Measurements from ENCODE around the gene EN2.
A peak's percentile ranks its signal among the peaks of the same experiment; 100 is the strongest.

Gene EN2

DNA sequence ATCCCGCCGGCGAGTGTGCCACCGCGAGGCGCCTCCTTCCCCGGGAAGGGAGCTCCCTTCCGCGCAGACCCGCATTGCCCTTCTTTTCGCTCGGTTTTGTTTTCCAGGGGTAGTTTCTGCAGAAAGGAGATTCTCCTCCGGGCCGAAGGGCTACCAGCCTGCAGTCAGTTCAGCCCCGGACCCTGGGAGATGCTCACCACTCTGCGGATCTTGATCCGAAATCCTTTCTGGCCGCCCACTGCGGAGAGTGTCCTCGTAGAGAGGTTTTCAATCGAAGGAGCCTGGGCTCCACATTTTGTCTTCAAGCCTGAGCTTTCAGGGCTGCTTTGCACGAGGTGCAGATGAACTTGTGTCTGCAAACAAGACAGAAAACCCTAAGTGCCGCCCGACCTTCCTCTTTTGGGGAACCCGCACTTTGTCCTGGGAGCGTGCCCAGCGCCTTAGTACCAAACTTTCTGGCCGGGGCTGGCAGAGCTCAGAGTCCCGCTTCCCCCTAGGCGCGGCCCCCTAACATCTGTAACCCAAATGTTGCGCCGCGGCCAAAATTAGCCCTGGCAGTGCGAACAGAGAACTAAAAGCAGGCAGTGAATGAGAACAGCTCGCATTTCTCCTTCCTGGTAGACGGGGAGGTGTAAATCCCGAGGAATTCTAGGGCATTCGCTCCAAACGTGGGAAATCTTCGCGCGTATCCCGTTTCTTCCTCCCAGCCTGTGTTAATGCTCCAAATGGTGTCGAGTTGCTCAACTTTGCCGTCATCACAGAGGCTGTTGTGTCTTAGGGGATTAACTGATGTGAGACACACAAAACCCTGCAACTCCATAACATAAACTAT is 6.7 kb upstream of the EN2 start:
- H3K4me3 ChIP-seq (ENCODE audit: low read length in 2 of 2): no peak overlapping the region
- H3K4me1 ChIP-seq (ENCODE audit: control insufficient read depth in 2 of 2, insufficient read depth in 2 of 2, low read length in 2 of 2): no peaks in the 10 kb centered on the region
- H3K9me3 ChIP-seq (ENCODE audit: control insufficient read depth in 2 of 2, low read length in 2 of 2): no peaks in the 10 kb centered on the region
- peaks cover 62 to 75% of the 10 kb centered on the region in 2 donors for H3K27me3 ChIP-seq (ENCODE audit: control insufficient read depth in 2 of 2, insufficient read depth in 2 of 2, low read length in 2 of 2)
- no peak overlapping the region for H3K27ac ChIP-seq (ENCODE audit: low read depth in 2 of 2, low read length in 2 of 2)
- H3K9ac ChIP-seq (ENCODE audit: low read depth in 1 of 2, low read length in 2 of 2): no peak overlapping the region
- H3K36me3 ChIP-seq (ENCODE audit: control insufficient read depth in 2 of 2, insufficient read depth in 2 of 2, low read length in 2 of 2): no peaks in the 10 kb centered on the region

GRCh38 chr7:155451840-155452239 is 6.1 kb upstream of the EN2 start:
- Histone ChIP-seq H3K27ac (ENCODE audit: low read depth in 2 of 2, low read length in 2 of 2) (no peak overlapping the region), H3K4me3 (ENCODE audit: low read length in 2 of 2) (no peak overlapping the region), H3K36me3 (ENCODE audit: control insufficient read depth in 2 of 2, insufficient read depth in 2 of 2, low read length in 2 of 2) (no peaks in the 10 kb centered on the region), H3K27me3 (ENCODE audit: control insufficient read depth in 2 of 2, insufficient read depth in 2 of 2, low read length in 2 of 2) (peaks cover 67 to 81% of the 10 kb centered on the region in 2 donors), H3K9ac (ENCODE audit: low read depth in 1 of 2, low read length in 2 of 2) (no peak overlapping the region), H3K9me3 (ENCODE audit: control insufficient read depth in 2 of 2, low read length in 2 of 2) (no peaks in the 10 kb centered on the region), H3K4me1 (ENCODE audit: control insufficient read depth in 2 of 2, insufficient read depth in 2 of 2, low read length in 2 of 2) (peaks cover 1 to 2% of the 10 kb centered on the region in 2 donors)

- Histone ChIP-seq H3K4me3 (ENCODE audit: low read length in 2 of 2) (no peak overlapping the region), H3K4me1 (ENCODE audit: control insufficient read depth in 2 of 2, insufficient read depth in 2 of 2, low read length in 2 of 2) (peaks cover 3 to 4% of the 10 kb centered on the region in 2 donors), H3K9ac (ENCODE audit: low read depth in 1 of 2, low read length in 2 of 2) (no peak overlapping the region), H3K27me3 (ENCODE audit: control insufficient read depth in 2 of 2, insufficient read depth in 2 of 2, low read length in 2 of 2) (peaks cover 68 to 80% of the 10 kb centered on the region in 2 donors), H3K36me3 (ENCODE audit: control insufficient read depth in 2 of 2, insufficient read depth in 2 of 2, low read length in 2 of 2) (no peaks in the 10 kb centered on the region), H3K27ac (ENCODE audit: low read depth in 2 of 2, low read length in 2 of 2) (no peak overlapping the region), H3K9me3 (ENCODE audit: control insufficient read depth in 2 of 2, low read length in 2 of 2) (no peaks in the 10 kb centered on the region)
Measured at GRCh38 chr7:155452505-155453295, 5.2 kb upstream of the EN2 start.

DNA sequence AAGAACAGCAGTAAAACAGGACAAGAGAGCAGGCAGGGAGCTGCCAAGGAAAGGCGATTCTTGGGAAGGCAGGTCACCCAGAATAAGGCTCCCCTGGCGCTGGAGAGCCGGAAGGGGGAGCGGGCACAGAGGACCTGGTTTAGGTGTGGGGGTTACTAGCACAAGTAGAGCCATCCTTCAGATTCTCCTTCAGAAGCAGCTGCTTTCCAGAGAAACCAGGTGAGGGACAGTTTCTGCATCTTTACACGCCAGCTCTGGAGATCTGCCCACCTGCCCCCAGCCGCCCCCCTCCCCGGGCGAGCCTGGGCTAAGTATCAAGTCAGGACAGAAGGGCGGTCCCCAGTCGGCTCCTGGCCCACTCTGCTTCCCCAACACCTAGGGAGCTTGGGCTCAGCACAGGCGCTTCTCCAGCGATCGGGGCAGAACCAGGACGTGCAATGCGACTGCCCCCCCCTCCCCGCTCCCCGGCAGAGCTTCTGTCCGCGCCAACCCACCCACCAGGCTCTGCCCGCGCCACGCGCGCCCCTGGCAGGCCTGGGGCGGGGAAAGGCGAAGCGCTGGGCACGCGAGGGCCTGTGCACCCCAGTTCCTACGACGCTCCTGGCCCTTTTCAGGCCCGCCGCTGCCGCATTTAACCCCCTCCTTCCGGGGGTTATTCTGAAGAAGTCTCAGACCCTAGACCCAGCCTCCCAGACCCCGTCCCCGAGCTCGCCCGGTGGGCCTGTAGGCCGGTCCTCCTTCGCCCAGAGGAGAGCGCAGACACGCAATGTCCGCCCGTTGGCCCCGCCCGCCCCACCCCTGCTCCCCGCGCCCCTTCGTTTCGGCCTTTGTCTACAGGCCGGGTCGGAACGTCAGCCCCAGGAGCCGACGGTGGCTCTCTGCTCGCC is 4.4 kb upstream of the EN2 start:
- H3K27ac ChIP-seq (ENCODE audit: low read depth in 2 of 2, low read length in 2 of 2): no peak overlapping the region
- peaks cover 60 to 73% of the 10 kb centered on the region in 2 donors for H3K27me3 ChIP-seq (ENCODE audit: control insufficient read depth in 2 of 2, insufficient read depth in 2 of 2, low read length in 2 of 2)
- H3K4me1 ChIP-seq (ENCODE audit: control insufficient read depth in 2 of 2, insufficient read depth in 2 of 2, low read length in 2 of 2): peaks cover 3 to 8% of the 10 kb centered on the region in 2 donors
- H3K9ac ChIP-seq (ENCODE audit: low read depth in 1 of 2, low read length in 2 of 2): no peak overlapping the region
- H3K4me3 ChIP-seq (ENCODE audit: low read length in 2 of 2): no peak overlapping the region
- no peaks in the 10 kb centered on the region for H3K36me3 ChIP-seq (ENCODE audit: control insufficient read depth in 2 of 2, insufficient read depth in 2 of 2, low read length in 2 of 2)
- H3K9me3 ChIP-seq (ENCODE audit: control insufficient read depth in 2 of 2, low read length in 2 of 2): no peaks in the 10 kb centered on the region

GRCh38 chr7:155454183-155455112 is 3.5 kb upstream of the EN2 start:
- H3K4me3 ChIP-seq (ENCODE audit: low read length in 2 of 2): no peak overlapping the region
- no peak overlapping the region for H3K27ac ChIP-seq (ENCODE audit: low read depth in 2 of 2, low read length in 2 of 2)
- H3K27me3 ChIP-seq (ENCODE audit: control insufficient read depth in 2 of 2, insufficient read depth in 2 of 2, low read length in 2 of 2): peaks cover 60 to 80% of the 10 kb centered on the region in 2 donors
- H3K4me1 ChIP-seq (ENCODE audit: control insufficient read depth in 2 of 2, insufficient read depth in 2 of 2, low read length in 2 of 2): peaks cover 10% of the 10 kb centered on the region in 2 donors
- no peaks in the 10 kb centered on the region for H3K9me3 ChIP-seq (ENCODE audit: control insufficient read depth in 2 of 2, low read length in 2 of 2)
- H3K9ac ChIP-seq (ENCODE audit: low read depth in 1 of 2, low read length in 2 of 2): no peak overlapping the region
- no peaks in the 10 kb centered on the region for H3K36me3 ChIP-seq (ENCODE audit: control insufficient read depth in 2 of 2, insufficient read depth in 2 of 2, low read length in 2 of 2)

GRCh38 chr7:155455132-155455693 is 2.7 kb upstream of the EN2 start:
- Histone ChIP-seq H3K27ac (ENCODE audit: low read depth in 2 of 2, low read length in 2 of 2) (no peak overlapping the region), H3K4me3 (ENCODE audit: low read length in 2 of 2) (no peak overlapping the region), H3K9me3 (ENCODE audit: control insufficient read depth in 2 of 2, low read length in 2 of 2) (no peaks in the 10 kb centered on the region), H3K9ac (ENCODE audit: low read depth in 1 of 2, low read length in 2 of 2) (no peak overlapping the region), H3K36me3 (ENCODE audit: control insufficient read depth in 2 of 2, insufficient read depth in 2 of 2, low read length in 2 of 2) (no peaks in the 10 kb centered on the region), H3K4me1 (ENCODE audit: control insufficient read depth in 2 of 2, insufficient read depth in 2 of 2, low read length in 2 of 2) (peaks cover 10% of the 10 kb centered on the region in 2 donors), H3K27me3 (ENCODE audit: control insufficient read depth in 2 of 2, insufficient read depth in 2 of 2, low read length in 2 of 2) (peaks cover 67 to 82% of the 10 kb centered on the region in 2 donors)

- H3K36me3 ChIP-seq (ENCODE audit: control insufficient read depth in 2 of 2, insufficient read depth in 2 of 2, low read length in 2 of 2): no peaks in the 10 kb centered on the region
- no peak overlapping the region for H3K27ac ChIP-seq (ENCODE audit: low read depth in 2 of 2, low read length in 2 of 2)
- H3K9ac ChIP-seq (ENCODE audit: low read depth in 1 of 2, low read length in 2 of 2): no peak overlapping the region
- H3K27me3 ChIP-seq (ENCODE audit: control insufficient read depth in 2 of 2, insufficient read depth in 2 of 2, low read length in 2 of 2): peaks cover 68 to 81% of the 10 kb centered on the region in 2 donors
- H3K9me3 ChIP-seq (ENCODE audit: control insufficient read depth in 2 of 2, low read length in 2 of 2): no peaks in the 10 kb centered on the region
- H3K4me1 ChIP-seq (ENCODE audit: control insufficient read depth in 2 of 2, insufficient read depth in 2 of 2, low read length in 2 of 2): peaks cover 10% of the 10 kb centered on the region in 2 donors
- no peak overlapping the region for H3K4me3 ChIP-seq (ENCODE audit: low read length in 2 of 2)
Measured at GRCh38 chr7:155455776-155456737, 1.9 kb upstream of the EN2 start.

- H3K27ac ChIP-seq (ENCODE audit: low read depth in 2 of 2, low read length in 2 of 2): no peak overlapping the region
- peaks cover 68 to 81% of the 10 kb centered on the region in 2 donors for H3K27me3 ChIP-seq (ENCODE audit: control insufficient read depth in 2 of 2, insufficient read depth in 2 of 2, low read length in 2 of 2)
- peaks cover 10% of the 10 kb centered on the region in 2 donors for H3K4me1 ChIP-seq (ENCODE audit: control insufficient read depth in 2 of 2, insufficient read depth in 2 of 2, low read length in 2 of 2)
- H3K4me3 ChIP-seq (ENCODE audit: low read length in 2 of 2): peak overlapping the region; percentile 50 to 74
- no peaks in the 10 kb centered on the region for H3K9me3 ChIP-seq (ENCODE audit: control insufficient read depth in 2 of 2, low read length in 2 of 2)
- no peaks in the 10 kb centered on the region for H3K36me3 ChIP-seq (ENCODE audit: control insufficient read depth in 2 of 2, insufficient read depth in 2 of 2, low read length in 2 of 2)
- H3K9ac ChIP-seq (ENCODE audit: low read depth in 1 of 2, low read length in 2 of 2): no peak overlapping the region
Measured at GRCh38 chr7:155456738-155457543, 988 bp upstream of the EN2 start.
